BJ (cell line): ENCODE data around the gene NHLH2. TPM values are rescaled to one million over a fixed set of nuclear protein-coding genes. Genes with fewer than 3 reads are reported as not detected.

ENCODE experiments used
- CTCF ChIA-PET: fragments of 350-600 bp; formaldehyde crosslinking; extraction: SDS; loops from one replicate; lab custom pipeline; 2021; ENCODE audit warnings: antibody characterized with exemption, inconsistent platforms; lab: Yijun Ruan, JAX
- POLR2A ChIA-PET: fragments of 300-600 bp; sonication (Branson Sonifier 250); formaldehyde crosslinking; extraction: SDS; loops from one replicate; lab custom pipeline; 2021; ENCODE audit warnings: antibody characterized with exemption; lab: Charles Lee
- DNase-seq: peaks from one replicate; pipeline ENCODE4 v3.0.0-alpha.2; 2011; ENCODE audit warnings: low read depth
- H3K27me3 ChIP-seq: 2 replicates; pipeline ENCODE4 v1.6.0; 2011; ENCODE audit warnings: low read length; ENCODE audit not compliant: control insufficient read depth, insufficient read depth
- H3K36me3 ChIP-seq: 2 replicates; pipeline ENCODE4 v1.5.1; 2011; ENCODE audit warnings: low read length; ENCODE audit not compliant: control insufficient read depth, insufficient read depth
- H3K4me3 ChIP-seq: 2 replicates; pipeline ENCODE4 v1.5.1; 2011; ENCODE audit warnings: low read depth, mild to moderate bottlenecking, control low read depth, low read length
- polyA plus RNA-seq: library from polyadenylated mRNA; depleted of rRNA; stranded (reverse); fragments of >200 nt; gene quantifications from 2 replicates; pipeline ENCODE4 v1.2.3, GENCODE V29; 2011
- TF ChIP-seq, protein P1 (sequence below): IDR thresholded peaks from 2 replicates; pipeline ENCODE4 v1.5.1; 2011; ENCODE audit warnings: low read depth, mild to moderate bottlenecking, control low read depth, inconsistent platforms, low read length, moderate library complexity; ENCODE audit not compliant: insufficient read depth

The NHLH2 gene
- polyA plus RNA-seq, 1 experiment, result not detected

DNA sequence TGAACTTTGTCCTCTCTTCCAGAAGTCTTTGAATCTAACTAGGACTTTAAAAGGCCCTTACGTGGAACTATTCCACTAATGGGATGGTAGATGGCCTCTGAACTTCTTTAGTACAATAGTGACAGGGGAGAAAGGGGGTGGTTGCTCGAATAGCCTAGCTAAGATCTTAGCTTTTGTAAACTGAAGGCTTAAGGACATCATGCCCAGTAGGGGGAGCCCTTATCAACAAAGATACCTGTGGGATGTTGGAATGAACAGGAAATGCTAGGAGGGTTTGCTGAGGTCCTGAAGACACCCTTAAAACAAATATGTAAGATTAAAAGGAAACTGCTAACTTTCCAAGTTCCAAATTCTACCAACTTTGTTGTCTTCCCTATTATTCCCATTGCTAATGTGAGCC is 33.2 kb downstream of the NHLH2 start:
- POLR2A ChIA-PET, result no interaction called here
- Histone ChIP-seq H3K27me3 (no peaks in the 10 kb centered on the region; the same call in none of the 2 replicates), H3K4me3 (no peak overlapping the region), H3K36me3 (no peaks in the 10 kb centered on the region)
- TF ChIP-seq, protein P1, sequence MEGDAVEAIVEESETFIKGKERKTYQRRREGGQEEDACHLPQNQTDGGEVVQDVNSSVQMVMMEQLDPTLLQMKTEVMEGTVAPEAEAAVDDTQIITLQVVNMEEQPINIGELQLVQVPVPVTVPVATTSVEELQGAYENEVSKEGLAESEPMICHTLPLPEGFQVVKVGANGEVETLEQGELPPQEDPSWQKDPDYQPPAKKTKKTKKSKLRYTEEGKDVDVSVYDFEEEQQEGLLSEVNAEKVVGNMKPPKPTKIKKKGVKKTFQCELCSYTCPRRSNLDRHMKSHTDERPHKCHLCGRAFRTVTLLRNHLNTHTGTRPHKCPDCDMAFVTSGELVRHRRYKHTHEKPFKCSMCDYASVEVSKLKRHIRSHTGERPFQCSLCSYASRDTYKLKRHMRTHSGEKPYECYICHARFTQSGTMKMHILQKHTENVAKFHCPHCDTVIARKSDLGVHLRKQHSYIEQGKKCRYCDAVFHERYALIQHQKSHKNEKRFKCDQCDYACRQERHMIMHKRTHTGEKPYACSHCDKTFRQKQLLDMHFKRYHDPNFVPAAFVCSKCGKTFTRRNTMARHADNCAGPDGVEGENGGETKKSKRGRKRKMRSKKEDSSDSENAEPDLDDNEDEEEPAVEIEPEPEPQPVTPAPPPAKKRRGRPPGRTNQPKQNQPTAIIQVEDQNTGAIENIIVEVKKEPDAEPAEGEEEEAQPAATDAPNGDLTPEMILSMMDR, result peak; percentile 79
- CTCF ChIA-PET, result interaction anchor here (0.6 to 3.1 kb wide), 13 partner anchors 8 to 213 kb away, joined by 3 to 35 read pairs (median 4); no protein-coding TSS in a partner anchor
- DNase-seq, result peak; percentile 18

- Histone ChIP-seq H3K4me3 (no peak overlapping the region), H3K36me3 (no peaks in the 10 kb centered on the region), H3K27me3 (no peaks in the 10 kb centered on the region; the same call in none of the 2 replicates)
- no peak for DNase-seq
- CTCF ChIA-PET, result interaction anchor here (6.5 kb wide), 1 partner anchor 176 kb away, joined by 39 read pairs; no protein-coding TSS in a partner anchor
- POLR2A ChIA-PET, result no interaction called here
- TF ChIP-seq, protein P1, result no peak
These were observed 35.3 kb downstream of the NHLH2 start for GRCh38 chr1:115805597-115805996.

GRCh38 chr1:115802416-115802815 is 38.5 kb downstream of the NHLH2 start:
- ChIA-PET CTCF (interaction anchor here (0.6 to 6.5 kb wide), 5 partner anchors 10 to 219 kb away, joined by 3 to 39 read pairs (median 5); no protein-coding TSS in a partner anchor), POLR2A (no interaction called here)
- TF ChIP-seq, protein P1, result no peak
- DNase-seq, result no peak
- H3K27me3 ChIP-seq, result no peaks in the 10 kb centered on the region; the same call in 1 of the 2 replicates
- no peak overlapping the region for H3K4me3 ChIP-seq
- no peaks in the 10 kb centered on the region for H3K36me3 ChIP-seq

DNA sequence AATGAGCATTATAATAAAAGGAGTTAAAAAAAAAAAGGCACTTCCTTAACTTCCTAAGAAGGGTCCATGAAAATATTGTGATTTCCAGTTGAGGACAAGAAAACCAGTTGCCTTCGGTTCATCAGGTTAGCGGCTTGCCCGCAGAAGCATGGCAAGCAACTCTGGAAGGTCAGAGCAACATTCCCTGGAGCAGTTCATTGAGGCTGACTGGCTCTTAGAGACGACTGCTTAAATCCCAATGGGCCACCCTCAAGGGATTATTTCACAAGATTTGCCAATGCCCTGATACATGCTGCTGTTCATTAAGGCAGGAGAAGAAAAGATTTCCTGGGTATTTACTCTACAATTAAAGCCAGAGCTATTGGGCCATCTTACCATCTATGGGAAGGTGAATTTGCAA is 43.4 kb downstream of the NHLH2 start:
- CTCF ChIA-PET, result interaction anchor here (0.6 to 1.8 kb wide), 2 partner anchors 9 to 184 kb away, joined by 3 to 5 read pairs; no protein-coding TSS in a partner anchor
- peaks cover 3% of the 10 kb centered on the region for H3K27me3 ChIP-seq
- TF ChIP-seq, protein P1, result no peak
- no peaks in the 10 kb centered on the region for H3K36me3 ChIP-seq
- no peak overlapping the region for H3K4me3 ChIP-seq
- DNase-seq, result no peak
- POLR2A ChIA-PET, result no interaction called here

GRCh38 chr1:115796897-115797296 is 44.0 kb downstream of the NHLH2 start:
- CTCF ChIA-PET, result interaction anchor here (0.5 to 0.6 kb wide), 2 partner anchors 9 to 374 kb away, joined by 3 read pairs; no protein-coding TSS in a partner anchor
- H3K4me3 ChIP-seq, result no peak overlapping the region
- no peak for DNase-seq
- POLR2A ChIA-PET, result no interaction called here
- TF ChIP-seq, protein P1, result no peak
- no peaks in the 10 kb centered on the region for H3K36me3 ChIP-seq
- peaks cover 3% of the 10 kb centered on the region for H3K27me3 ChIP-seq
